GM21381 (cell line): ENCODE measurements around the gene CATSPER4.

Experiments used
- ATAC-seq: cut with Tn5 transposase; IDR thresholded peaks from one replicate; pipeline ENCODE4 v1.9.1; 2021; ENCODE audit warnings: mild to moderate bottlenecking, moderate library complexity; ENCODE audit not compliant: unreplicated experiment

The CATSPER4 gene

DNA sequence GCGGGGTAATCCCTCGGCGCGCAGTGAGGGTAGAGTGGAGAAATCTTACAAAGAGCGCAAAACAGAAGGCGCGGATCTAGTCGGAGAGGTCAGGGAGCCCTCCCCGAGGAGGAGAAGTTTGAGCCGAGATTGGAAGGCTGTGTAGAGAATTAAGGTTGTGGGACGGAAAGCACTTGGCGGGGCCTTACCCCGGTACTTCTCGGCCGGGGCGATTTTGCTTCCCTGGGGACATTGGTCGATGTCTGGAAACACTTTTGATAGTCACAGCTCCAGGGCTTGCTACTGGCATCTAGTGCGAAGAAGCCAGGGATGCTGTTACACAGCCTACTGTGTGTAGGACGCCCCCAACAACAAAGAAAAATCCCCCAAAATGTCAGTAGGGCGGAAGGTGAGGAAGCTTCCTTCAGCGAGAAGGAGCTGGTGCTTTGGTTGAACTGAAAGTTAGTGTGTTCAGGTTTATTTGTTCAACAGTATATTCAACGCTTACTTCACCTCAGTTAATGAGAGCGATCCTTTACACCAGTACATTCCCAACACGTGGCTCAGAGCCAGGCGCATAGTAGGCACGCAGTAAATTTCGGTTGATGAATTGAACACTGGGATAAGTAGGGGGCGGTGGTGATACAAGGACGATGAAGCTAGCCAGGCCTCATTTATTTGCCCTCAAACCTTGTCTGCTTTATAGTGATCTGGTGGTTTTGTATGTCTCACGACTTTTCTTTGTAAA lies 44.4 kb downstream of the CATSPER4 start:
- peak; percentile 1 for ATAC-seq

DNA sequence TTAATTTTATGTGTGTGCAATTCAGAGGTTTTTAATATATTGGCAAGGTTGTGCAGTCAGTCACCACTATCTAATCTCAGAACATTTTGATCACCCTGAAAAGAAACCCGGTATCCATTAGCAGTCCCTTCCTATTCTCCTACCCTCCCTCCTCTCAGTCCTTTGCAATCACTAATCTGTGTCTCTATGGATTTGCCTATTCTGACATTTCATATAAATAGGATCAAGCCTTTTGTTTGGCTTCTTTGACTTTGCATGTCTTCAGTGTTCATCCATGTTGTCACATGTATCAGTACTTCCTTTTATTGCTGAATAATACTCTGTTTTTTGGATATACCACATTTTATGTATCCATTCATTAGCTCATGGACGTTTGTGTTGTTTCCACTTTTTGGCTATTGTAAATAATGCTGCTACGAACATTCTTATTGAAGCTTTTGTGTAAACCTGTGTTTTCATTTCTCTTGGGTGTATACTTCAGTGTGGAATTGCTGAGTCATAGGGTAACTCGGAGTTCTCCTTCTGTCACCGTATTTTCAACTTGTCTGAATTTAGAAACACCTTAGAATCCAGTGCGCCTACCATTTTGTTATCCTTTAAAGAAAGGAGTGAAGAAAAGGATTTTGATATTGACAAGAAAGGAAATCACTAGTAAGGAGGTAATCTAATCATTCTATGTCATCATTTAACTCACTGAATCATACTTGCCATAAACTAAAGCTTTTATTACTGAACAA lies 47.0 kb downstream of the CATSPER4 start:
- no peak for ATAC-seq

DNA sequence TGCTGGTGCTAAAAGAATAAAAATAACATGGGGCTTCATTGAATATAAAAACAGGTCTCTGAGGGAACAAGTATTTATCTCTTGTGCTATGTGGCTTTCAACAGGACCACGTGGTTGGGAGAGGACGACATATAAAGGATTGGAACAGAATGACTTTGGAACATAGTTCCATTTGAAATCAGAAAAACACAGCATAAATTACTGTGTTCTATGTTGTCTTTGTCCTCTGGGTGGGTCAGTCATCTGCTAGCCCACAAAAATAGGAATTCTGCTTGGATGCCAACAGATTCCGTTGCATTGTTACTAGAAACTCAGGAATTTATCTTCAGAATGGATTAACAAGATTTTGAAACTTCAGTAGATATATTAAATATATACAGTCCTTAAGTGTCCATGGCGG lies 49.5 kb downstream of the CATSPER4 start:
- ATAC-seq = no peak
